Gastroesophageal sphincter (tissue), 3 donors: ENCODE results near the gene MAN1A1.

Experiments used
- CTCF ChIP-seq, 4 experiments: fragments of 200-600 bp in 2 of 4; fragments of 450-650 bp in 2 of 4; sonication (generic) in 1 of 4; IDR thresholded peaks; one replicate each; pipeline ENCODE4 v1.5.1; 2017 to 2019; ENCODE audit warnings: antibody characterized with exemption in 4 of 4, mild to moderate bottlenecking in 2 of 4, moderate library complexity in 2 of 4
- EP300 ChIP-seq: sonication (generic); formaldehyde crosslinking; IDR thresholded peaks from one replicate; pipeline ENCODE4 v1.6.1; 2017; ENCODE audit warnings: antibody characterized with exemption, mild to moderate bottlenecking
- POLR2AphosphoS5 ChIP-seq: sonication (generic); formaldehyde crosslinking; IDR thresholded peaks from one replicate; pipeline ENCODE4 v1.6.1; 2017; ENCODE audit warnings: antibody characterized with exemption

GRCh38 chr6:119163006-119163405 is 186.6 kb downstream of the MAN1A1 start:
- TF ChIP-seq CTCF (IDR thresholded peaks at IDR 0.05) (no peak), POLR2AphosphoS5 (no peak), EP300 (no peak)
